Loucy (cell line): ENCODE results near the gene EN2.

ENCODE experiments used
- H2AFZ ChIP-seq: fragments of 200-600 bp; sonication (generic); 2 replicates; pipeline ENCODE4 v1.6.0; 2016; ENCODE audit warnings: antibody characterized with exemption, mild to moderate bottlenecking, low read length, moderate library complexity
- H3F3A ChIP-seq: fragments of 200-600 bp; 2 replicates; pipeline ENCODE4 v1.6.0; 2016; ENCODE audit warnings: antibody characterized with exemption, low read depth, mild to moderate bottlenecking
- H3K27me3 ChIP-seq: fragments of 200-600 bp; sonication (generic); 2 replicates; pipeline ENCODE4 v1.6.1; 2014; ENCODE audit warnings: low read length, mild to moderate bottlenecking; ENCODE audit not compliant: insufficient read depth, poor library complexity, severe bottlenecking
- H3K36me3 ChIP-seq: fragments of 200-600 bp; sonication (generic); 2 replicates; pipeline ENCODE4 v1.6.1; 2016; ENCODE audit warnings: low read length; ENCODE audit not compliant: insufficient read depth
- H3K4me1 ChIP-seq: fragments of 200-600 bp; sonication (generic); 2 replicates; pipeline ENCODE4 v1.5.1; 2014; ENCODE audit warnings: low read length, mild to moderate bottlenecking; ENCODE audit not compliant: insufficient read depth, poor library complexity, severe bottlenecking
- H3K4me2 ChIP-seq: fragments of 200-600 bp; sonication (generic); 2 replicates; pipeline ENCODE4 v1.6.0; 2014; ENCODE audit warnings: antibody characterized with exemption, low read length, low read depth, mild to moderate bottlenecking; ENCODE audit not compliant: poor library complexity, severe bottlenecking
- H3K4me3 ChIP-seq: fragments of 200-600 bp; sonication (generic); 2 replicates; pipeline ENCODE4 v1.5.1; 2014; ENCODE audit warnings: low read length, mild to moderate bottlenecking, mixed read lengths; ENCODE audit not compliant: poor library complexity, severe bottlenecking
- H3K79me2 ChIP-seq: fragments of 200-600 bp; sonication (generic); 2 replicates; pipeline ENCODE4 v1.6.1; 2014; ENCODE audit warnings: low read length; ENCODE audit not compliant: insufficient read depth
- H3K9ac ChIP-seq: fragments of 200-600 bp; sonication (generic); 2 replicates; pipeline ENCODE4 v1.6.0; 2014; ENCODE audit warnings: mild to moderate bottlenecking, low read depth, low read length, moderate library complexity; ENCODE audit not compliant: poor library complexity, severe bottlenecking
- H3K9me2 ChIP-seq: fragments of 200-600 bp; sonication (generic); replicated peaks from 2 replicates; pipeline ENCODE4 v1.6.1; 2016; ENCODE audit warnings: low read depth, low read length, mixed read lengths
- H3K9me3 ChIP-seq: fragments of 200-600 bp; sonication (generic); 2 replicates; pipeline ENCODE4 v1.6.1; 2014; ENCODE audit warnings: mild to moderate bottlenecking, antibody characterized with exemption, low read length, low read depth; ENCODE audit not compliant: insufficient read depth
- H4K20me1 ChIP-seq: fragments of 200-600 bp; sonication (generic); 2 replicates; pipeline ENCODE4 v1.6.0; 2014; ENCODE audit warnings: antibody characterized with exemption, low read length, mild to moderate bottlenecking; ENCODE audit not compliant: insufficient read depth, poor library complexity, severe bottlenecking
- CTCF ChIP-seq: fragments of 200-600 bp; sonication (generic); conservative IDR thresholded peaks from 2 replicates; pipeline ENCODE4 v1.5.1; 2014; ENCODE audit warnings: mild to moderate bottlenecking, antibody characterized with exemption, low read length
- EZH2phosphoT487 ChIP-seq: fragments of 200-600 bp; IDR thresholded peaks from 2 replicates; pipeline ENCODE4 v1.6.1; 2018; ENCODE audit warnings: antibody characterized with exemption, mild to moderate bottlenecking, moderate library complexity, borderline replicate concordance

Gene EN2

GRCh38 chr7:155449008-155449868 lies 8.7 kb upstream of the EN2 start:
- Histone ChIP-seq H2AFZ (no peak overlapping the region), H3F3A (no peaks in the 10 kb centered on the region), H3K4me2 (no peak overlapping the region), H4K20me1 (no peaks in the 10 kb centered on the region), H3K79me2 (no peaks in the 10 kb centered on the region), H3K36me3 (no peaks in the 10 kb centered on the region), H3K9ac (no peak overlapping the region), H3K9me2 (no peaks in the 10 kb centered on the region), H3K27me3 (peaks cover 5% of the 10 kb centered on the region), H3K9me3 (no peaks in the 10 kb centered on the region), H3K4me3 (no peak overlapping the region), H3K4me1 (no peaks in the 10 kb centered on the region)
- TF ChIP-seq CTCF (no peak), EZH2phosphoT487 (no peak)

GRCh38 chr7:155449869-155450557 lies 7.9 kb upstream of the EN2 start:
- H3F3A ChIP-seq = no peaks in the 10 kb centered on the region
- H3K9me2 ChIP-seq = no peaks in the 10 kb centered on the region
- H3K79me2 ChIP-seq = no peaks in the 10 kb centered on the region
- no peak for TF ChIP-seq EZH2phosphoT487
- TF ChIP-seq CTCF = no peak
- H3K4me2 ChIP-seq = no peak overlapping the region
- no peak overlapping the region for H2AFZ ChIP-seq
- no peaks in the 10 kb centered on the region for H4K20me1 ChIP-seq
- no peak overlapping the region for H3K4me3 ChIP-seq
- H3K9ac ChIP-seq = no peak overlapping the region
- peaks cover 5% of the 10 kb centered on the region for H3K27me3 ChIP-seq
- H3K9me3 ChIP-seq = no peaks in the 10 kb centered on the region
- no peaks in the 10 kb centered on the region for H3K4me1 ChIP-seq
- no peaks in the 10 kb centered on the region for H3K36me3 ChIP-seq

GRCh38 chr7:155450558-155450969 lies 7.4 kb upstream of the EN2 start:
- no peak overlapping the region for H3K4me2 ChIP-seq
- peaks cover 5% of the 10 kb centered on the region for H3K27me3 ChIP-seq
- H3K9me2 ChIP-seq = no peaks in the 10 kb centered on the region

More at GRCh38 chr7:155450558-155450969, 7.4 kb upstream of the EN2 start:
- Histone ChIP-seq H3K4me3 (no peak overlapping the region), H3K9me3 (no peaks in the 10 kb centered on the region), H3K36me3 (no peaks in the 10 kb centered on the region), H3K4me1 (no peaks in the 10 kb centered on the region), H3K9ac (no peak overlapping the region), H3K79me2 (no peaks in the 10 kb centered on the region), H3F3A (no peaks in the 10 kb centered on the region), H2AFZ (no peak overlapping the region), H4K20me1 (no peaks in the 10 kb centered on the region)
- no peak for TF ChIP-seq CTCF
- TF ChIP-seq EZH2phosphoT487 = no peak
